Keratinocyte (primary cell): Measurements from ENCODE around the gene CASP10. TPM values are rescaled to one million over a fixed set of nuclear protein-coding genes. Genes with fewer than 3 reads are reported as not detected.
"Not testable (repeated sequence)": the region's sequence is repeated elsewhere in the genome, so short reads cannot be mapped to it uniquely, and the experiment has no call there.

Experiments
- DNase-seq: peaks from one replicate; pipeline ENCODE4 v3.0.0-alpha.2; 2011; ENCODE audit warnings: low read depth, missing footprints, low spot score
- FAIRE-seq: peaks from 2 replicates; lab custom pipeline; 2011; peaks lifted over from hg19 to GRCh38; lab: Jason Lieb, UNC
- H2AFZ ChIP-seq: 2 replicates; pipeline ENCODE4 v1.6.0; 2012; ENCODE audit warnings: low read length, control low read depth, inconsistent platforms; ENCODE audit not compliant: control insufficient read depth
- H3K27ac ChIP-seq: 2 replicates; pipeline ENCODE4 v1.5.1; 2011; ENCODE audit warnings: low read length; ENCODE audit not compliant: control insufficient read depth, insufficient read depth
- H3K27me3 ChIP-seq: 3 replicates; pipeline ENCODE4 v1.6.0; 2011; ENCODE audit warnings: low read length; ENCODE audit not compliant: control insufficient read depth, insufficient read depth; ENCODE audit errors: extremely low read depth
- H3K36me3 ChIP-seq, 2 experiments: 2 replicates in 1 of 2; 3 replicates in 1 of 2; pipeline ENCODE4 v1.5.1; 2011; ENCODE audit warnings: low read length in 2 of 2, mild to moderate bottlenecking in 1 of 2; ENCODE audit not compliant: control insufficient read depth in 2 of 2, insufficient read depth in 2 of 2; ENCODE audit errors: extremely low read depth in 1 of 2
- H3K4me1 ChIP-seq: 3 replicates; pipeline ENCODE4 v1.5.1; 2011; ENCODE audit warnings: low read length; ENCODE audit not compliant: control insufficient read depth, insufficient read depth; ENCODE audit errors: extremely low read depth
- H3K4me2 ChIP-seq: 3 replicates; pipeline ENCODE4 v1.6.0; 2011; ENCODE audit warnings: low read depth, low read length; ENCODE audit not compliant: control insufficient read depth, insufficient read depth; ENCODE audit errors: extremely low read depth
- H3K4me3 ChIP-seq, 3 experiments: fragments of 200-600 bp in 1 of 3; sonication (generic) in 1 of 3; 2 replicates in 2 of 3; 3 replicates in 1 of 3; pipeline ENCODE4 v1.5.1; 2011 to 2016; ENCODE audit warnings: low read length in 3 of 3, mild to moderate bottlenecking in 3 of 3, control low read depth in 2 of 3, inconsistent platforms in 1 of 3, low read depth in 1 of 3, mixed read lengths in 1 of 3, mixed run types in 1 of 3, moderate library complexity in 1 of 3; ENCODE audit not compliant: control insufficient read depth in 2 of 3, insufficient read depth in 2 of 3; ENCODE audit errors: extremely low read depth in 1 of 3
- H3K79me2 ChIP-seq: 2 replicates; pipeline ENCODE4 v1.6.0; 2012; ENCODE audit warnings: low read length; ENCODE audit not compliant: control insufficient read depth, insufficient read depth
- H3K9ac ChIP-seq: 3 replicates; pipeline ENCODE4 v1.6.0; 2011; ENCODE audit warnings: low read length; ENCODE audit not compliant: control insufficient read depth, insufficient read depth; ENCODE audit errors: extremely low read depth
- H3K9me1 ChIP-seq: 3 replicates; pipeline ENCODE4 v1.6.0; 2011; ENCODE audit warnings: low read length; ENCODE audit not compliant: control insufficient read depth, insufficient read depth; ENCODE audit errors: extremely low read depth
- H3K9me3 ChIP-seq: 2 replicates; pipeline ENCODE4 v1.5.1; 2012; ENCODE audit warnings: low read depth, low read length; ENCODE audit not compliant: control insufficient read depth
- H4K20me1 ChIP-seq: 3 replicates; pipeline ENCODE4 v1.6.0; 2011; ENCODE audit warnings: low read length; ENCODE audit not compliant: control insufficient read depth, insufficient read depth; ENCODE audit errors: extremely low read depth
- EZH2 ChIP-seq: IDR thresholded peaks from one replicate; pipeline ENCODE4 v1.6.1; 2012; ENCODE audit warnings: inconsistent platforms, mild to moderate bottlenecking, low read length, moderate library complexity
- dilution Hi-C: fragments of 300-500 bp; cut with MboI; formaldehyde crosslinking; loops from one replicate; pipeline ENCODE4 v1.7.0; 2020; ENCODE audit warnings: low sequenced_read_pairs; ENCODE audit not compliant: extremely low pct_ligation_motif_present
- polyA plus RNA-seq, 5 experiments: library from polyadenylated mRNA; depleted of rRNA in 3 of 5; stranded (reverse) in 3 of 5; stranded (forward) in 1 of 5; unstranded in 1 of 5; fragments of >200 nt; gene quantifications; 1 replicate in 1 of 5; 2 replicates in 3 of 5; 3 replicates in 1 of 5; pipeline versions ENCODE4 v1.2.1 to v1.2.3, GENCODE V29; 2011 to 2012; ENCODE audit warnings: missing spikeins in 2 of 5, low read depth in 1 of 5, low replicate concordance in 1 of 5
- TF ChIP-seq, protein P1 (sequence below), 3 experiments: IDR thresholded peaks in 1 of 3; conservative IDR thresholded peaks in 1 of 3; optimal IDR thresholded peaks in 1 of 3; 2 replicates in 2 of 3; 3 replicates in 1 of 3; pipeline versions ENCODE3 to v1.5.1; 2011; ENCODE audit warnings: low read length in 3 of 3, mild to moderate bottlenecking in 3 of 3, moderate library complexity in 2 of 3, control low read depth in 1 of 3, inconsistent platforms in 1 of 3; ENCODE audit not compliant: insufficient read depth in 2 of 3; ENCODE audit errors: extremely low read depth in 1 of 3

The CASP10 gene
- polyA plus RNA-seq, 1 donor (not counting 4 experiments of a cell fraction or from before 2014, with no cell fraction given), result 7.1 TPM

DNA sequence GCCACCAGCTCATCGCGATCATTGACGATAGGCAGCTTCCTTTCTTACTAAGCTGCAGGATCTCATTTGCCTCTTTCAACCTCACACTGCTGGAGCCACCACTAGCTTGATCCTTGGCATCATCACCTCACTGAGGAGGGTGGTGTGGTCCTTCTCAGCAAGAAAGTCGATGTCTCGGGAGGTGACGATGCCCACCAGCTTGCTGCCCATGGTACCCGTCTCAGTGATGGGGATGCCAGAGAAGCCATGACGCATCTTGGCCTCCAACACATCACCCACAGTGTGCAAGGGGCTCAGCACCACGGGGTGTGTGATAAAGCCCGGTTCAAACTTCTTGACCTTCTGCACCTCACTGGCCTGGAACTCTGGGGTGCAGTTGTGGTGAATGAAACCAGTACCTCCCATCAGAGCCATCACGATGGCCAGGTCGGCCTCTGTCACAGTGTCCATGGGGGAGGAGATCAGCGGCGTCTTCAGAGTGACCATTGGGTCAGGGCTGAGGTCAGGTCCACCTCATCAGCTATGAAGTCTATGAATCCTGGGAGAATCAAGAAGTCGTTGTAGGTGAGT, 44.5 kb upstream of the CASP10 start:
- Histone ChIP-seq H4K20me1 (no peaks in the 10 kb centered on the region), H3K4me3 (no peak overlapping the region), H3K9ac (no peak overlapping the region), H2AFZ (no peak overlapping the region), H3K4me1 (peaks cover 21% of the 10 kb centered on the region), H3K9me3 (no peaks in the 10 kb centered on the region), H3K9me1 (no peaks in the 10 kb centered on the region), H3K27ac (no peak overlapping the region), H3K79me2 (peaks cover 17% of the 10 kb centered on the region), H3K36me3 (peaks cover 16 to 23% of the 10 kb centered on the region in 2 experiments), H3K27me3 (no peaks in the 10 kb centered on the region), H3K4me2 (no peak overlapping the region)
- FAIRE-seq, result no peak
- dilution Hi-C loops, result no loop called here
- TF ChIP-seq EZH2, result no peak
- TF ChIP-seq, protein P1, sequence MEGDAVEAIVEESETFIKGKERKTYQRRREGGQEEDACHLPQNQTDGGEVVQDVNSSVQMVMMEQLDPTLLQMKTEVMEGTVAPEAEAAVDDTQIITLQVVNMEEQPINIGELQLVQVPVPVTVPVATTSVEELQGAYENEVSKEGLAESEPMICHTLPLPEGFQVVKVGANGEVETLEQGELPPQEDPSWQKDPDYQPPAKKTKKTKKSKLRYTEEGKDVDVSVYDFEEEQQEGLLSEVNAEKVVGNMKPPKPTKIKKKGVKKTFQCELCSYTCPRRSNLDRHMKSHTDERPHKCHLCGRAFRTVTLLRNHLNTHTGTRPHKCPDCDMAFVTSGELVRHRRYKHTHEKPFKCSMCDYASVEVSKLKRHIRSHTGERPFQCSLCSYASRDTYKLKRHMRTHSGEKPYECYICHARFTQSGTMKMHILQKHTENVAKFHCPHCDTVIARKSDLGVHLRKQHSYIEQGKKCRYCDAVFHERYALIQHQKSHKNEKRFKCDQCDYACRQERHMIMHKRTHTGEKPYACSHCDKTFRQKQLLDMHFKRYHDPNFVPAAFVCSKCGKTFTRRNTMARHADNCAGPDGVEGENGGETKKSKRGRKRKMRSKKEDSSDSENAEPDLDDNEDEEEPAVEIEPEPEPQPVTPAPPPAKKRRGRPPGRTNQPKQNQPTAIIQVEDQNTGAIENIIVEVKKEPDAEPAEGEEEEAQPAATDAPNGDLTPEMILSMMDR (optimal IDR thresholded peaks at IDR 0.05 in 1 of 3, IDR thresholded peaks at IDR 0.05 in 1 of 3, conservative IDR thresholded peaks at IDR 0.05 in 1 of 3; ENCODE audit: extremely low read depth in 1 of 3, insufficient read depth in 2 of 3, low read length in 3 of 3), result no peak
- no peak for DNase-seq

DNA sequence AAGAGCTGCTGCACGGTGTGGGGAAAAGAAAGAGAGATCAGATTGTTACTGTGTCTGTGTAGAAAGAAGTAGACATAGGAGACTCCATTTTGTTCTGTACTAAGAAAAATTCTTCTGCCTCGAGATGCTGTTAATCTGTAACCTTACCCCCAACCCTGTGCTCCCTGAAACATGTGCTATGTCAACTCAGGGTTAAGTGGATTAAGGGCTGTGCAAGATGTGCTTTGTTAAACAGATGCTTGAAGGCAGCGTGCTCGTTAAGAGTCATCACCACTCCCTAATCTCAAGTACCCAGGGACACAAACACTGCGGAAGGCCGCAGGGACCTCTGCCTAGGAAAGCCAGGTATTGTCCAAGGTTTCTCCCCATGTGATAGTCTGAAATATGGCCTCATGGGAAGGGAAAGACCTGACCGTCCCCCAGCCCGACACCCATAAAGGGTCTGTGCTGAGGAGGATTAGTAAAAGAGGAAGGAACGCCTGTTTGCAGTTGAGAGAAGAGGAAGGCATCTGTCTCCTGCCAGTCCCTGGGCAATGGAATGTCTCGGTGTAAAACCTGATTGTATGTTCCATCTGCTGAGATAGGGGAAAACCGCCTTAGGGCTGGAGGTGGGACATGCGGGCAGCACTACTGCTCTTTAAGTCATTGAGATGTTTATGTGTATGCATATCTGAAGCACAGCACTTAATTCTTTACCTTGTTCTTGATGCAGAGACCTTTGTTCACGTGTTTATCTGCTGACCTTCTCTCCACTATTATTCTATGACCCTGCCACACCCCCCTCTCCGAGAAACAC, 43.8 kb upstream of the CASP10 start:
- H3K4me3 ChIP-seq, FAIRE-seq, H3K9ac ChIP-seq, dilution Hi-C loops, H3K9me1 ChIP-seq, H2AFZ ChIP-seq, DNase-seq, H3K4me2 ChIP-seq, H3K9me3 ChIP-seq, H3K27ac ChIP-seq, H3K27me3 ChIP-seq, H4K20me1 ChIP-seq: not testable (repeated sequence)
- H3K79me2 ChIP-seq, result peaks cover 17% of the 10 kb centered on the region
- peaks cover 16 to 23% of the 10 kb centered on the region in 2 experiments for H3K36me3 ChIP-seq
- H3K4me1 ChIP-seq, result peaks cover 21% of the 10 kb centered on the region
